Stimulated activated CD8-positive, alpha-beta memory T cell treated with anti-CD3 and anti-CD28 coated beads, Interleukin-12 subunit alpha, Interleukin-12 subunit beta, amount 100 ng/mL, for 24 hours (primary cell): ENCODE measurements around the gene RANBP3.
"Not testable (repeated sequence)": the region's sequence is repeated elsewhere in the genome, so short reads cannot be mapped to it uniquely, and the experiment has no call there.

Experiments
- DNase-seq: peaks from one replicate; pipeline ENCODE4 v3.0.0-alpha.2; 2020; ENCODE audit errors: extremely low read depth

The RANBP3 gene

GRCh38 chr19:5883157-5883873 lies 94.6 kb downstream of the RANBP3 start:
- DNase-seq, result not testable (repeated sequence)

GRCh38 chr19:5882421-5882968 lies 95.4 kb downstream of the RANBP3 start:
- no peak for DNase-seq

- DNase-seq, result no peak
Observed at GRCh38 chr19:5881543-5882299, 96.2 kb downstream of the RANBP3 start.

GRCh38 chr19:5880604-5881078 lies 97.3 kb downstream of the RANBP3 start:
- DNase-seq, result no peak

GRCh38 chr19:5880196-5880595 lies 97.7 kb downstream of the RANBP3 start:
- no peak for DNase-seq

GRCh38 chr19:5877882-5878281 lies 100.1 kb downstream of the RANBP3 start:
- no peak for DNase-seq

GRCh38 chr19:5877427-5877826 lies 100.5 kb downstream of the RANBP3 start:
- DNase-seq, result no peak

- DNase-seq, result not testable (repeated sequence)
Observed at GRCh38 chr19:5874496-5874895, 103.4 kb downstream of the RANBP3 start.

GRCh38 chr19:5873617-5874199 lies 104.2 kb downstream of the RANBP3 start:
- DNase-seq, result no peak

- no peak for DNase-seq
Observed at GRCh38 chr19:5870986-5871394, 107.0 kb downstream of the RANBP3 start.

GRCh38 chr19:5867201-5868136 lies 110.5 kb downstream of the RANBP3 start:
- DNase-seq, result no peak
